A549 treated with Mapracorat at 1 μM for 4 hours (cell line): ENCODE results near the gene ANKRD13D. TPM values are rescaled to one million over a fixed set of nuclear protein-coding genes. Genes with fewer than 3 reads are reported as not detected.

ENCODE experiments used
- total RNA-seq: library from RNA; stranded (reverse); fragments of 200-300 nt; extraction: Qiagen RNA extraction; gene quantifications from 5 replicates; pipeline ENCODE4 v1.2.3, GENCODE V29; 2022

Gene ANKRD13D
- total RNA-seq: 19.3 to 28.6 TPM (median 26.2 TPM) in 5 replicates

GRCh38 chr11:67289226-67289650 is at the start of gene ANKRD13D:
TSS of gene ANKRD13D (plus strand) at chr11:67289303. CDS start at chr11:67289461, 158 bp downstream.

GRCh38 chr11:67266449-67267187 is 22.5 kb upstream of the ANKRD13D start, which contains the start of gene GRK2:
TSS of gene GRK2 (plus strand) at chr11:67266473. CDS start at chr11:67266700, 227 bp downstream.

DNA sequence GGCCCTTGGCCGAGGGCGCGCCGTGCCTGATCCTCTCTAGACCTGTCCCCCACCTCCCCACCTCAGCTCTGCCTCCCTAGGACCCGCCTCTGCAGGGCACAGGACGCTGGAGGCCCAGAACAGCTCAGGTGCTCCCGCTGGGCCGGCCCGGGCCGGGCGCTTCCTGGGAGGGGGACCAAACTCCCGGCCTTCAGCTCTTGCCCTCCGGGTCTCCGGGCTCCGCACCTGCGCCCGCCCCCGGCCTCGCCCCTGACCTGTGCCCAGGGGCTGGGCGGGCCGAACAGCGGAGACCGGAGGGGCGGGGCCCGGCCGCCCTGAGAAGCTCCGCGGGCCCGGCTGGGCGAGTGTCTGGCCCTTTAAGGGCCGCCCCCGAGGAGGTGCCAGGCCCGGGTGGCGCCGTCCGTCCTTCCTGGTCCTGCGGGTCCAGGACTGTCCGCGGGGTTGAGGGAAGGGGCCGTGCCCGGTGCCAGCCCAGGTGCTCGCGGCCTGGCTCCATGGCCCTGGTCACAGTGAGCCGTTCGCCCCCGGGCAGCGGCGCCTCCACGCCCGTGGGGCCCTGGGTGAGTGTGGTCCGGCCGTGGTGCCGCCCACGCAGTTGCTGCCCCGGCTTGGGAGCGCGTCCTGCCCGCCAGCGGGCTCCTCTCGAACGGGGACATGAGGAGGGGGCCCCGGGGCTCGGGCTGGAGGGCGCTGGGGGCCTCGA is 14.2 kb downstream of the ANKRD13D start, which contains the start of gene SSH3:
Gene SSH3, plus strand, starts transcription at position 399 of the 703 bp plus-strand sequence. Its CDS starts 96 bp downstream, at position 495.

Other genes starting within 250 kb of the ANKRD13D start
- 32.6 to 53.3 TPM (median 47.9 TPM) in 5 replicates for gene RHOD, start 232.5 kb upstream of the ANKRD13D start, total RNA-seq
- 40.0 to 47.1 TPM (median 45.1 TPM) in 5 replicates for gene KDM2A, start 170.0 kb upstream of the ANKRD13D start, total RNA-seq
- 24.3 to 39.8 TPM (median 37.3 TPM) in 5 replicates for gene GRK2, start 22.8 kb upstream of the ANKRD13D start, total RNA-seq
- 16.2 to 30.3 TPM (median 25.0 TPM) in 5 replicates for gene SSH3, start 14.2 kb downstream of the ANKRD13D start, total RNA-seq
- 192 to 233 TPM (median 214 TPM) in 5 replicates for gene POLD4, start 64.2 kb downstream of the ANKRD13D start, total RNA-seq
- gene CLCF1, start 84.3 kb downstream of the ANKRD13D start, total RNA-seq: 33.6 to 42.2 TPM (median 40.3 TPM) in 5 replicates
- gene RAD9A, start 102.7 kb downstream of the ANKRD13D start, total RNA-seq: 21.8 to 35.3 TPM (median 28.7 TPM) in 5 replicates
- 266 to 289 TPM (median 280 TPM) in 5 replicates for gene PPP1CA, start 112.6 kb downstream of the ANKRD13D start, total RNA-seq
- gene TBC1D10C, start 114.8 kb downstream of the ANKRD13D start, total RNA-seq: 0.05 to 0.11 TPM (median 0.07 TPM) in 4 of 5 replicates, not detected in the other
- gene CARNS1, start 126.4 kb downstream of the ANKRD13D start, total RNA-seq: 0.08 to 0.21 TPM (median 0.13 TPM) in 5 replicates
- 39.1 to 52.9 TPM (median 48.1 TPM) in 5 replicates for gene RPS6KB2, start 139.2 kb downstream of the ANKRD13D start, total RNA-seq
- gene PTPRCAP, start 148.4 kb downstream of the ANKRD13D start, total RNA-seq: 0.24 to 0.72 TPM (median 0.29 TPM) in 4 of 5 replicates, not detected in the other
- gene CORO1B, start 154.2 kb downstream of the ANKRD13D start, total RNA-seq: 49.3 to 62.5 TPM (median 58.8 TPM) in 5 replicates
- 0.15 TPM in 1 of 5 replicates, not detected in the others for gene GPR152, start 163.4 kb downstream of the ANKRD13D start, total RNA-seq
- gene CABP4, start 166.1 kb downstream of the ANKRD13D start, total RNA-seq: not detected in 5 replicates
- gene TMEM134, start 179.9 kb downstream of the ANKRD13D start, total RNA-seq: 50.3 to 69.2 TPM (median 65.5 TPM) in 5 replicates
- gene AIP, start 193.7 kb downstream of the ANKRD13D start, total RNA-seq: 36.9 to 47.3 TPM (median 45.7 TPM) in 5 replicates
- 32.0 to 48.9 TPM (median 39.8 TPM) in 5 replicates for gene PITPNM1, start 216.1 kb downstream of the ANKRD13D start, total RNA-seq
- 57.9 to 85.6 TPM (median 80.6 TPM) in 5 replicates for gene CDK2AP2, start 218.9 kb downstream of the ANKRD13D start, total RNA-seq
- not detected in 5 replicates for gene CABP2, start 234.1 kb downstream of the ANKRD13D start, total RNA-seq